Neural progenitor cell (in vitro differentiated cells): Measurements from ENCODE around the gene PA2G4. TPM values are rescaled to one million over a fixed set of nuclear protein-coding genes. Genes with fewer than 3 reads are reported as not detected.
A peak's percentile ranks its signal among the peaks of the same experiment; 100 is the strongest.
"Not testable (repeated sequence)": the region's sequence is repeated elsewhere in the genome, so short reads cannot be mapped to it uniquely, and the experiment has no call there.

Source experiments
- DNase-seq: peaks from one replicate; pipeline ENCODE4 v3.0.0-alpha.2; 2016; ENCODE audit warnings: low spot score
- H2AFZ ChIP-seq: fragments of 200-600 bp; sonication (generic); replicated peaks from 2 replicates; pipeline ENCODE4 v1.6.1; 2016; ENCODE audit warnings: antibody characterized with exemption
- H3F3A ChIP-seq: fragments of 200-600 bp; sonication (generic); 2 replicates; pipeline ENCODE4 v1.6.1; 2016; ENCODE audit warnings: antibody characterized with exemption, low read depth
- H3K27ac ChIP-seq: fragments of 200-600 bp; sonication (generic); 2 replicates; pipeline ENCODE4 v1.5.1; 2016; ENCODE audit warnings: mild to moderate bottlenecking
- H3K27me3 ChIP-seq: fragments of 200-600 bp; sonication (generic); 2 replicates; pipeline ENCODE4 v1.6.1; 2016; ENCODE audit warnings: mild to moderate bottlenecking, moderate library complexity
- H3K36me3 ChIP-seq: fragments of 200-600 bp; sonication (generic); 2 replicates; pipeline ENCODE4 v1.5.1; 2016
- H3K4me1 ChIP-seq: fragments of 200-600 bp; sonication (generic); 2 replicates; pipeline ENCODE4 v1.6.1; 2016; ENCODE audit warnings: mixed run types
- H3K4me2 ChIP-seq: fragments of 200-600 bp; sonication (generic); 2 replicates; pipeline ENCODE4 v1.6.1; 2016
- H3K4me3 ChIP-seq: fragments of 200-600 bp; sonication (generic); 2 replicates; pipeline ENCODE4 v1.5.1; 2016
- H3K79me2 ChIP-seq: fragments of 200-600 bp; sonication (generic); 2 replicates; pipeline ENCODE4 v1.6.1; 2016; ENCODE audit warnings: low read depth
- H3K9ac ChIP-seq: fragments of 200-600 bp; sonication (generic); 2 replicates; pipeline ENCODE4 v1.6.1; 2016
- H3K9me3 ChIP-seq: fragments of 200-600 bp; sonication (generic); 2 replicates; pipeline ENCODE4 v1.5.1; 2016; ENCODE audit warnings: low read depth
- H4K20me1 ChIP-seq: fragments of 200-600 bp; sonication (generic); 2 replicates; pipeline ENCODE4 v1.6.1; 2016; ENCODE audit warnings: low read depth
- H3K27ac Mint-ChIP-seq: 3 replicates; pipeline ENCODE4 v1.8.0; 2021; ENCODE audit warnings: mixed read lengths
- H3K27me3 Mint-ChIP-seq: 2 replicates; pipeline ENCODE4 v1.8.0; 2022; ENCODE audit warnings: low read depth, mild to moderate bottlenecking, inconsistent platforms, moderate library complexity, mixed read lengths; ENCODE audit not compliant: insufficient read depth
- H3K36me3 Mint-ChIP-seq: 3 replicates; pipeline ENCODE4 v1.8.0; 2021; ENCODE audit warnings: mixed read lengths
- H3K4me1 Mint-ChIP-seq: 3 replicates; pipeline ENCODE4 v1.8.0; 2021; ENCODE audit warnings: mixed read lengths
- H3K4me3 Mint-ChIP-seq: 3 replicates; pipeline ENCODE4 v1.8.0; 2021; ENCODE audit warnings: mild to moderate bottlenecking, moderate library complexity, mixed read lengths
- H3K9me3 Mint-ChIP-seq: 3 replicates; pipeline ENCODE4 v1.8.0; 2020; ENCODE audit warnings: mixed read lengths
- EZH2 ChIP-seq: fragments of 200-600 bp; sonication (generic); IDR thresholded peaks from 2 replicates; pipeline ENCODE4 v1.6.1; 2017; ENCODE audit warnings: antibody characterized with exemption, mild to moderate bottlenecking, moderate library complexity
- EZH2phosphoT487 ChIP-seq: fragments of 200-600 bp; sonication (generic); IDR thresholded peaks from 2 replicates; pipeline ENCODE4 v1.6.1; 2017; ENCODE audit warnings: antibody characterized with exemption
- total RNA-seq: library from RNA; depleted of rRNA; stranded (reverse); fragments of >200 nt; gene quantifications from 2 replicates; pipeline ENCODE4 v1.2.3, GENCODE V29; 2015; ENCODE audit warnings: low replicate concordance
- TF ChIP-seq, protein P1 (sequence below): fragments of 200-600 bp; sonication (generic); IDR thresholded peaks from 2 replicates; pipeline ENCODE4 v1.5.1; 2017; ENCODE audit warnings: antibody characterized with exemption, mild to moderate bottlenecking

Gene PA2G4
- total RNA-seq = 168 and 242 TPM in 2 replicates

DNA sequence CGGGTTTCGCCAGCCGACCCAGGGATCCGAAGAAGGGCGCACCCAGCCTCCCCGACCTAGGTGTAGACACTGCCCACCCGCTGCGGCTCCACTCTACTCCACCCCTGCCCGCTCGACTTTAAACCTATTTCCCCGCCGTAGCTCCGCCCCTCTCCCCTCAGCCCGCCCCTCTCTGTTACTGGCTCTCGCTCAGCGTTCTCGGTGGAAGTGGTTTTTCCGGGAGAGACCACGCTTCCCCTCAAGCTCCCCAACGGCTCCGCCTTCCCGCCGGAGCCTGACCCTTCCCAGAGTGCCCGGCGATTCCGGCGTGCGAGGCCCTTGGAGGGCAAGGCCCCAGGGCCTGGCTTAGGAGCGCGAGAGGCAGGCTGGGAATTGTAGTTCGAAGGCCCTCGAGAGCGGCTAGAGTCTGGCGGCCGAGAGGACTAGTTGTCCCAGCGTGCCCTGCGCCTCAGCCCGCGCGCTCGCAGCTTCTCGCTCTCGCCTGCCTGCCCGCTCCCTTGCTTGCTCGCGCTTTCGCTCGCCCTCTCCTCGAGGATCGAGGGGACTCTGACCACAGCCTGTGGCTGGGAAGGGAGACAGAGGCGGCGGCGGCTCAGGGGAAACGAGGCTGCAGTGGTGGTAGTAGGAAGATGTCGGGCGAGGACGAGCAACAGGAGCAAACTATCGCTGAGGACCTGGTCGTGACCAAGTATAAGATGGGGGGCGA lies at the start of gene PA2G4:
Gene PA2G4, plus strand, starts transcription at position 451 of the 706 bp plus-strand sequence. Its CDS starts 179 bp downstream, at position 630.
- peaks cover 9% of the 10 kb centered on the region for H3K36me3 Mint-ChIP-seq
- Histone ChIP-seq H3K4me1 (peaks cover 11% of the 10 kb centered on the region), H3K27ac (peak within 1 kb of the TSS; percentile 67), H4K20me1 (peaks cover 30% of the 10 kb centered on the region), H3K9me3 (no peaks in the 10 kb centered on the region), H3K4me2 (peak within 1 kb of the TSS; percentile 97), H3K9ac (peak within 1 kb of the TSS; percentile 89), H3K79me2 (peaks cover 46% of the 10 kb centered on the region), H3F3A (peaks cover 18% of the 10 kb centered on the region), H2AFZ (peak within 1 kb of the TSS; percentile 74), H3K4me3 (peak within 1 kb of the TSS; percentile 83), H3K36me3 (peaks cover 12% of the 10 kb centered on the region), H3K27me3 (no peaks in the 10 kb centered on the region)
- DNase-seq = peak; percentile 100
- TF ChIP-seq EZH2 = no peak
- TF ChIP-seq EZH2phosphoT487 = no peak
- TF ChIP-seq, protein P1, sequence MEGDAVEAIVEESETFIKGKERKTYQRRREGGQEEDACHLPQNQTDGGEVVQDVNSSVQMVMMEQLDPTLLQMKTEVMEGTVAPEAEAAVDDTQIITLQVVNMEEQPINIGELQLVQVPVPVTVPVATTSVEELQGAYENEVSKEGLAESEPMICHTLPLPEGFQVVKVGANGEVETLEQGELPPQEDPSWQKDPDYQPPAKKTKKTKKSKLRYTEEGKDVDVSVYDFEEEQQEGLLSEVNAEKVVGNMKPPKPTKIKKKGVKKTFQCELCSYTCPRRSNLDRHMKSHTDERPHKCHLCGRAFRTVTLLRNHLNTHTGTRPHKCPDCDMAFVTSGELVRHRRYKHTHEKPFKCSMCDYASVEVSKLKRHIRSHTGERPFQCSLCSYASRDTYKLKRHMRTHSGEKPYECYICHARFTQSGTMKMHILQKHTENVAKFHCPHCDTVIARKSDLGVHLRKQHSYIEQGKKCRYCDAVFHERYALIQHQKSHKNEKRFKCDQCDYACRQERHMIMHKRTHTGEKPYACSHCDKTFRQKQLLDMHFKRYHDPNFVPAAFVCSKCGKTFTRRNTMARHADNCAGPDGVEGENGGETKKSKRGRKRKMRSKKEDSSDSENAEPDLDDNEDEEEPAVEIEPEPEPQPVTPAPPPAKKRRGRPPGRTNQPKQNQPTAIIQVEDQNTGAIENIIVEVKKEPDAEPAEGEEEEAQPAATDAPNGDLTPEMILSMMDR = no peak
- peak within 1 kb of the TSS; percentile 99 for H3K27ac Mint-ChIP-seq
- no peaks in the 10 kb centered on the region for H3K9me3 Mint-ChIP-seq
- H3K4me3 Mint-ChIP-seq = peak within 1 kb of the TSS; percentile 93
- peaks cover 24% of the 10 kb centered on the region for H3K4me1 Mint-ChIP-seq
- H3K27me3 Mint-ChIP-seq = peaks cover 2% of the 10 kb centered on the region

DNA sequence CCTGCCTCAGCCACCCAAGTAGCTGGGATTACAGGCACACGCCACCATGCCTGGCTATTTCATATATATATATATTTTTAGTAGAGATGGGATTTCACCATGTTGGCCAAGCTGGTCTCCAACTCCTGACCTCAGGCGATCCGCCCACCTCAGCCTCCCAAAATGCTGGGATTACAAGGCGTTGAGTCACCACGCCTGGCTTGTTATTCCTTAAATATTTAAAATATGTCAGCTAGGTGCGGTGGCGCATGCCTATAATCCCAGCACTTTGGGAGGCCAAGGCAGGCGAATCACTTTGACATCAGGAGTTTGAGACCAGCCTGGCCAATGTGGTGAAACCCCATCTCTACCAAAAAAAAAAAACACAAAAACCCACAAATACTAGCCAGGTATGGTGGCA lies 44.4 kb upstream of the PA2G4 start:
- H3K4me3 Mint-ChIP-seq, H3K79me2 ChIP-seq, H3K27ac ChIP-seq, H3F3A ChIP-seq, H3K4me1 Mint-ChIP-seq, H2AFZ ChIP-seq, H3K27me3 Mint-ChIP-seq, H3K4me2 ChIP-seq, H3K36me3 ChIP-seq, H3K27ac Mint-ChIP-seq, H3K4me3 ChIP-seq, H3K27me3 ChIP-seq, H4K20me1 ChIP-seq, H3K4me1 ChIP-seq, H3K36me3 Mint-ChIP-seq, H3K9me3 Mint-ChIP-seq, H3K9me3 ChIP-seq, H3K9ac ChIP-seq, DNase-seq: not testable (repeated sequence)

DNA sequence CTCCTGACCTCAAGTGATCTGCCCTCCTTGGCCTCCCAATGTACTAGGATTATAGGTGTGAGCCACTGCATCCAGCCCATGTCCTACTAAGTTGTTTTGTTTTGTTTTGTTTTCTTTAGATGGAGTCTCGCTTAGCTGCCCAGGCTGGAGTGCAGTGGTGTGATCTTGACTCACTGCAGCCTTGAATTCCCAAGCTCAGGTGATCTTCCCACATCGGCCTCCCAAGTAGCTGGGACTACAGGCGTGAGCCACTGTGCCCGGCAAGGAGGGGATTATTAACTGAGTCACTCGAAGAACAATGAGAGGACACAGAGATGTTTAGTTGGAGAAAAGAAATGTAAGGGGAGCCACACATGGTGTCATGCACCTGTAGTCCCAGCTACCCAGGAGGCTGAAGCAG lies 42.4 kb upstream of the PA2G4 start:
- peaks cover 5% of the 10 kb centered on the region for H3K27me3 Mint-ChIP-seq
- H3K4me3 ChIP-seq = no peak overlapping the region
- no peaks in the 10 kb centered on the region for H3K79me2 ChIP-seq
- H3K9ac ChIP-seq = no peak overlapping the region
- no peak overlapping the region for H2AFZ ChIP-seq
- no peak overlapping the region for H3K4me2 ChIP-seq
- no peaks in the 10 kb centered on the region for H3K9me3 ChIP-seq
- DNase-seq = no peak
- TF ChIP-seq EZH2phosphoT487 (no peak), EZH2 (no peak)
- TF ChIP-seq, protein P1 = no peak
- H3K9me3 Mint-ChIP-seq = no peaks in the 10 kb centered on the region
- no peak overlapping the region for H3K27ac Mint-ChIP-seq
- H3K4me1 ChIP-seq = no peaks in the 10 kb centered on the region
- no peak overlapping the region for H3K27ac ChIP-seq
- H3K27me3 ChIP-seq = no peaks in the 10 kb centered on the region
- no peaks in the 10 kb centered on the region for H3K4me1 Mint-ChIP-seq
- H3F3A ChIP-seq = no peaks in the 10 kb centered on the region
- H4K20me1 ChIP-seq = no peaks in the 10 kb centered on the region
- H3K36me3 Mint-ChIP-seq = no peaks in the 10 kb centered on the region
- H3K36me3 ChIP-seq = no peaks in the 10 kb centered on the region
- H3K4me3 Mint-ChIP-seq = no peak overlapping the region

DNA sequence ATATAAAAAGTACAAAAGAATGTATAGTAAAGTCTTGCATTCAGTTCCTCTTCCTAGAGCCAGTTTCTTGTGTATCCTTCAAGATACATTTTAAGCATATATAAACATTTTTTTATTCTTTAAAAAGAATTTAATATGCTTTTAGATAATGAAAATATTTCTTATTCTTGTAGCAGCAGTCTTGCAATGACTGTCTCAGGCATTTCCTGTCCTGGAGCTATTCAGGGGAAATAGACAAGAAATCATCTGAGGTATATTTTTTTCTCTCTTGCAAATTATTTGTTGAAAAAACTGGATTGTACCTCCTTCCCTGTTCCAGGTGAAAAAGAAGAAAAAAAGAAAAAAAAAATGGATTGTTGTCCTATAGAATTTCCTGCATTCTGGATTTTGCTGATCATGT lies 41.4 kb upstream of the PA2G4 start:
- H4K20me1 ChIP-seq = no peaks in the 10 kb centered on the region
- Mint-ChIP-seq H3K4me1 (no peaks in the 10 kb centered on the region), H3K9me3 (no peaks in the 10 kb centered on the region), H3K27ac (peak overlapping the region; percentile 11), H3K27me3 (peaks cover 7% of the 10 kb centered on the region), H3K36me3 (no peaks in the 10 kb centered on the region), H3K4me3 (no peak overlapping the region)
- TF ChIP-seq, protein P1 = no peak
- no peak overlapping the region for H3K4me3 ChIP-seq
- no peak for DNase-seq
- H3F3A ChIP-seq = no peaks in the 10 kb centered on the region
- H2AFZ ChIP-seq = no peak overlapping the region
- H3K4me1 ChIP-seq = no peaks in the 10 kb centered on the region
- no peaks in the 10 kb centered on the region for H3K9me3 ChIP-seq
- no peak overlapping the region for H3K9ac ChIP-seq
- H3K79me2 ChIP-seq = no peaks in the 10 kb centered on the region
- H3K27ac ChIP-seq = no peak overlapping the region
- no peak overlapping the region for H3K4me2 ChIP-seq
- no peaks in the 10 kb centered on the region for H3K27me3 ChIP-seq
- H3K36me3 ChIP-seq = no peaks in the 10 kb centered on the region
